HG03175 (cell line): ENCODE measurements around the gene C16orf46.
"Not testable (repeated sequence)": the region's sequence is repeated elsewhere in the genome, so short reads cannot be mapped to it uniquely, and the experiment has no call there.

Source experiments
- ATAC-seq: cut with Tn5 transposase; IDR thresholded peaks from one replicate; pipeline ENCODE4 v1.9.1; 2021; ENCODE audit warnings: mild to moderate bottlenecking, moderate library complexity; ENCODE audit not compliant: unreplicated experiment

The C16orf46 gene, protein sequence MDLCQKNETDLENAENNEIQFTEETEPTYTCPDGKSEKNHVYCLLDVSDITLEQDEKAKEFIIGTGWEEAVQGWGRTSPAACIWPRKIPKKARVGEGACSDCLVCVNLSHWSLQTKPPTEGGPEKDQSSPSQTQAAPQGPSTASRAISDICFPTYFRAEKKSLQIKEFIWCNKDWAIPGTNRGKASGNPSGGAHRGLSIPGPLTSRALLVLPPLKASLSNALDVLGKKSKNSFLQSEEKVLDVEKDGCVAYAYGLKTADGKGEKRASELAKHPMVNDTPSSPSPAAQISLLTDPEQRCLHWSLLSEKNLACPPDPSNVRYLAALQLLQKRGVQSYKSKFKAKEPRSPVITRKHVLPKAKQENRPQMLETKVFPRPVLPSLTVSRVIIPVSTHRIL

DNA sequence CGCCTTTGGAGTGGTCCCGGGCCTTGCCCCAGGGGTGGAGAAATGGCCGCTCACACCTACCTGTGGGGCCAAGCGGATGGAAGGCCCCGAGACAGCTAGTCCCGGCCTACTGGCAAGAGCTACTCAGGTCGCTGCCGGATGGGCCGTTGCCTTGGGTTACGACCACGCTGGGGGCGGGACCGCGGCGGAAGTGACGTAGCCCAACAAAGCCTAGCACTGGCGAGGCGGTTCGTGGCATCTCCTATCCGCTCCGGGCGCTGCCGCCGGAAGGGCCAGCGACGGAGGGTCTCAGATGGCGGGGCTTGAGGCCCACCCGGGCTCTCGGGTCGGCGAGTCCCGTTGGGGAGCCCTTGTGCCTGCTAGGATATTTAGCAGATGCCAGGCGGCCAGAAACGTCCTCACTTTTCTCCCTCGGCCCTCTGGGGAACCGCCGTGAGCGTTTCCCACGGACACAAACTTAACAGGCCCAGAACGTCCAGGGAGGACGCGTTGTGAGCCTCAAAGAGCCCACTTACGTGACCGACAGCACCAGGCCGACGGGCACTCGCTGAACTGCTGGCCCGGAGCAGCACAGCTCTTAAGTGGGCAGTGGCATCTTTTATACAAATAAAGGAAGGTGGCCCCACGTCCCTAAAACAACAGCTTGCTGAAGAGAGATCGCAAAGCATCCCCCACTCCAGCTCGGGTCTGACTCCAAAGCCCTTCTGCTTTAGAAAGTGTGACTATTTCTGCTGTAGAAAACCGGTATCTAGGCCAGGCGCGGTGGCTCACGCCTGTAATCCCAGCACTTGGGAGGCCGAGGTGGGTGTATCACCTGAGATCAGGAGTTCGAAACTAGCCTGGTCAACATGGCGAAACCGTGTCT is at the start of gene C16orf46:
Gene C16orf46 (minus strand): TSS at position 163 of the 865 bp plus-strand sequence. CDS start 13,283 bp downstream, outside the sequence.
- peak; percentile 97 for ATAC-seq

DNA sequence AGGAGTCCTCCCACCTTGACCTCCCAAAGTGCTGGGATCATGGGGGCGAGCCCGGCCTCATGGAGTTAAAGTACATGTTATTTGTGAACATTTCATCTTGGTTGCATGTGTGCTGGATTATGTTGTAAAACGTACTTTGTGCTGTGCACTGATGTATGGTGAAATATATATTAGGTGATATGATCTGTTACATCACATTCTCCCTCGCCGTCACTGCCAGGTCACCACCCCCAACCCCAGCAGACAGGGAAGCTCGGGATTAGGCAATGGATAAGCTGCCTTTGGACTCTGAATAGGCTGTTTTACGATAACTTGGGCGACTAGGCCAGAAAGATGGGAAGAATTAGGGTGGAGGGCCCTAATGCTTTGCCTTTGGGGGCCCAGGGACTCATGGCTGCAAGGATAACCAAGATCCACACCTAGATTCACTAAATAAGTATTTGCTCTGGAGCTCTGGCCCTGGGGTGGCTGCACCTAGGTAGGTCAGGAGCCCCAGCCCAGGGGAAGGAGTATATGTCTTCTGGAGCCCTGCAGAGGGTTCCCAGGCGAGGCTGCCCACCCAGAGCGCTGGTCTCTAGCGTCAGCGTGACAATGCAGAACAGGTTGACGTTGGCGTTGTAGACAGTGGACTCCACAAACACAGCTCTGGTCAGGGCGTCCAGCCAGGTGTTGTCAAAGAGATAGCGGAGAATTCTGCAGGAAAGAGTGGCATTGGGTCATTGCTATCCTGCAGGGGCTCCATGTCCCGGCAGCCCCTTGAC is 46.2 kb upstream of the C16orf46 start:
- no peak for ATAC-seq

DNA sequence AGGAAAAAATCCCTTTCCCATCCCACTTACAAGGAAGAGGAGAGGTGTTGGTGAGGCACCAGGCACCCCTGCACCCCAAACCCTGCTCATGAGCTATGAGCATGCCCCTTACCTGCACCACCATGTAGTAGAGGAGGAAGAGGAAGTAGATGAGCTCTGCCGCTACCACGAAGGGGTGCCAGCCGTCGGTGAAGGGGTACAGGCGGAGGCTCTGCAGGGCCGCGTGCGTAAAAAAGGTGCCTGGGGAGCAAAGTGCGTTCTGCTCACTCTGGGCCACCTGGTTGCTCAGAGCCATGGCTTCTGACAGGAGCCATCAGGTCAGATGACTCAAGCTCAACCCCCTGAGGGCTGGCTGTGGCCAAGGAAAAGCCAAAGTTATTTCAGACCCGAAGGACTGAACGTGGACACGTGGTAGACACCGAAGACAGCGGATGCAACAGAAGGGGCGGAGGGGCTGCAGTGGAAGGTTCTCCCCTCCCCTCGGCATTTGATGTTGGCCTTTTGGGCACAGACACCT is 44.5 kb upstream of the C16orf46 start:
- no peak for ATAC-seq

DNA sequence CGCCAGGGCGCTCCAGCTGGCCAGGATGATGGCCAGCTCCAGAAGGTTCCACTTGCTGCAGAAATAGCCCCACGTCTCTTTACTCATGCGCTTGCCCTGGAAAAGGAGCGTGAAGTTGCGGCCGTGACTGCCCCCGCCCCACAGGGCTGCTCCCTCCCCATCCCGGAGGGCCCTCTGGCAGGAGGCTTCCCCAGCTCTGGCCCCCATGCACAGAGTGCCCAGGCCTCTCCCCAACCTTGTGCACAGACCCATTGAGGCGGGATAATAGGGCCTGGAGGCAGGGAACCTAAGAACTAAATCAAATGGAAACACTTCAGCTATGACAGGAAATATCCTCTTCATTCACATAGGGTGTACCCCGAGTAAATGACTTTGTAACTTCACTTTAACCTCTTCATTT is 40.4 kb upstream of the C16orf46 start:
- ATAC-seq = no peak

DNA sequence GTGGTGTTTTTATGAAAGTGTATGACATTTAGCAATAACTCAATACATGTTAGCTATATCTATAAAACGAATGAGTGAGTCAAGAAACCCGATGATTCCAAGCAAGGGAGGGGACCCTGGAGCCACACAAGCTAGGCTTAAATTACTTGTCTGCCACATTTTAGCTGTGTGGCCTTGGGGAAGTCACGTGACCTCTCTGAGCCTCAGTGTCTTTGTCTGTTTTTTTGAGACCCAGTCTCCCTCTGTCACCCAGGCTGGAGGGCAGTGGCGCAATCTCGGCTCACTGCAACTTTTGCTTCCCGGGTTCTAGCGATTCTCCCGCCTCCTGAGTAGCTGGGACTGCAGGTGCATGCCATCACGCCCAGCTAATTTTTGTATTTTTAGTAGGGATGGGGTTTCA is 39.2 kb upstream of the C16orf46 start:
- no peak for ATAC-seq

DNA sequence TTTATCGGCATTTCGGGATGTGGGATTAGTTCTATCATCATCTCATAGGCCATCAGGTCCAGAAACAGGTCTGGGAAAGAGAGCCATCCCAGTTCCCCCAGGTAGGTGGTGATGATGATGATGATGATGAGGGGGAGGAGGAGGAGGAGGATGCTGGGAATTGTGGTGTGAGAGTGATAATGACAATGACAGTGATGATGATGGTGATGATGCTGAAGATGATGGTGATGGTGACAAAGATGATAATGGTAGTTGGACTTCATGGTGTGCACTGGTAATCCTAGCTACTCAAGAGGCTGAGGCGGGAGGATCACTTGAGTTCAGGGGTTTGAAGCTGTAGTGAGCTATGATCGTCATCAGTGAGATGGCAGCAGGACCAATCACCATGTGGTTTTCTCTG is 35.4 kb upstream of the C16orf46 start:
- no peak for ATAC-seq

DNA sequence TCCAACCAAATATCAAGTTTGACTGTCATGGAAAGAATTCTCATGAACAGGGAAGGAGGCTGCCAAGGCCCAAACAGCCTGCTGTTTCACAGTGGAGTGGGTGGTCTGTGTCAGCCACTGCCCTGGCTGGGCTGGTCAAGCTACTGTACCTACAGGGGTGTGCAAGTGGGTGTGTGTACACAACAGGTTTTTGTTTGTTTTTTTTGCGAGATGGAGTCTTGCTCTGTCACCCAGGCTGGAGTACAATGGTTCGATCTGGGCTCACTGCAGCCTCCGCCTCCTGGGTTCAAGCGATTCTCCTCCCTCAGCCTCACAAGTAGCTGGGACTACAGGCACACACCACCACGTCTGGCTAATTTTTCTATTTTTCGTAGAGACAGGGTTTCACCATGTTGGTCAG is 32.2 kb upstream of the C16orf46 start:
- not testable (repeated sequence) for ATAC-seq

DNA sequence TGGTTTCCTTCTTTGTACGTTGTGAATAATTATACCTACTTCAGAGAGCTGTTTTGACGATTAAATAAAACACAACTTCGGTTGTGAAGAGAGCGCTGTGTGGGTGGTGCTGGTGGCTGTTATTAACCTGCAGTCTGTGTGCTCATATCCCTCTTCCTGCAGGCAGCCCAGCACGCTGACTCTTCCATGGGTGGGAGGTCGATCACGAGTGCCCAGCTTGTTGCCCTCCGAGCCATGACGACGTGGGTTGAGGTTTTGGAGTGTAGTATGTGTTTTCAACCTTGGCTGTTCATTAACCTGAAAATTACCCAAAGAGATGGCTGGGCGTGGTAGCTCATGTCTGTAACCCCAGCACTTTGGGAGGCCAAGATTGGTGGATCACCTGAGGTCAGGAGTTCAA is 30.5 kb upstream of the C16orf46 start:
- ATAC-seq = no peak

DNA sequence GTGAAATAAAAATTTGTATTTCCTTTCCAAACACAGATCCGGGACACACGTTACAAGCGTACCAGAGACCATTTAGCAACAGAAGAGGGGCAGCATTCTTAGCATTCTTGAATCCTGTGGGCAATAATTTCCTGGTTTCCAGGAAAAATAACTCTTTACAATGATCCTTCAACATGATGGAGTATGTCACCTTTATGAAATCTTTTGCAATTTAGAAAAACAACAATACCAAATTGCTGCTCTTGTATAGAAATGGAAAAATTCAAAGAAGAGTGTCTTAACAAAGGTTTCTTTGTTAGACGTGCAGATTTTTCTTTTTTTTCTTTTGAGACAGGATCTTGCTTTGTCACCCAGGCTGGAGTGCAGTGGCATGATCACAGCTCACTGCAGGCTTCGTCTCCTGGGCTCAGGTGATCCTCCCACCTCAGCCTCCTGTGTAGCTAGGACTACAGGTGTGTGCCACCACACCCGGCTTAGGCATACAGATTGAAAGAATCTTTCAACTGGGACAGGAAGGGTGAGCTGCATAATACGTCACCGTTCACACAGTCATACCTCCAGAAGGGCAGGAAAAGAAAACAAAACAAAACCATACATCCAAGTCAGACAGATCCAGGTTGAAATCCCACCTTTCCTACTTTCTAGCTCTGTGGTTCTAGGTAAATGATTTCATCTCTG is 29.9 kb upstream of the C16orf46 start:
- ATAC-seq = no peak

DNA sequence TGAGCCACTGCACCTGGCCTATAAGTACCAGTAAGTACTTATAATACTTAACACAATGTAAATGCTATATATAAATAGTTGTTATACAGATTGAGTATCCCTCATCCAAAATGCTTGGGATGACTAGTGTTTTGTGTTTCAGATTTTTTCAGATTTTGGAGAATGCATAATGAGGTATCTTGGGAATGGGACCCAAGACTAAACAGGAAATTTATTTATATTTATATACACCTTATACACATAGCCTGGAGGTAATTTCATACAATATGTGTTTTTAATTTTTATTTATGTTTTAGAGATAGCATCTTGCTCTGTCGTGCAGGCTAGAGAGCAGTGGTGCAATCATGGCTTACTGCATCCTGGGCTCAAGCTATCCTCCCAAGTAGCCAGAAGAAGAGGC is 28.9 kb upstream of the C16orf46 start:
- ATAC-seq = no peak

DNA sequence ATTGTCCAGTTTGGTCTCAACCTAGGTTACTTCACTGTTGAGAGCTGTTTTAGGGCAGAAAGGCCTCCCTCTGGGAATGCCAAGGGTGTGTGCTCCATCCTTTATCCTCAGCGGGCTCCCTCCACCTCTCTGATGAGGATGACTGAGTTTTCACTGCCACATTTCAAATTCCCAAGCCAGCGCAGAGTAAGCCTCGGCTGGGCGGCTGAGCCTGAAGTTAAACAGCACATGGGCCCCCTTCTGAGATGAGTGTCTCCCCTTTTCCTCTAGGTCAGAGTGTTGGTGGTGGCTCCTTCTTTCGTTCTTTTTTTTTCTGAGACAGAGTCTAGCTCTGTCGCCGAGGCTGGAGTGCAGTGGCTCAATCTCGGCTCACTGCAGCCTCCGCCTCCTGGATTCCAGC is 24.7 kb upstream of the C16orf46 start:
- no peak for ATAC-seq

DNA sequence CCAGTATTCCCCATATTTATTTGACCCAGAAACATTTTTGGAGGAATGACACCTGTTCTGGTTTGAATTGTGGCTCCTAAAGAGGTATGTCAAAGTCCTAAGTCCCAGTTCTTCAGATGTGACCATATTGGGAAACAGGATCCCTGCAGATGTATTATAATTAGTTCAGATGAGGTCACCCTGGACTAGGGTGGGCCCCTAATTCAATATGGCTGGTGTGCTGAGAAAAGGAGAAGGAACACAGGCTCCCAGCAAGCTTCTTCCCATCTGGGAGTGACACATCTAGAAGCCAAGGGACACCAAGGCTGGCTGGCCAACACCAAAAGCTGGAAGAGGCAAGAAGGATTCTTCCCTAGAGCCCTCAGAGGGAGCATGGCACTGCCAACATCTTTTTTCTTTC is 22.9 kb upstream of the C16orf46 start:
- ATAC-seq = no peak

DNA sequence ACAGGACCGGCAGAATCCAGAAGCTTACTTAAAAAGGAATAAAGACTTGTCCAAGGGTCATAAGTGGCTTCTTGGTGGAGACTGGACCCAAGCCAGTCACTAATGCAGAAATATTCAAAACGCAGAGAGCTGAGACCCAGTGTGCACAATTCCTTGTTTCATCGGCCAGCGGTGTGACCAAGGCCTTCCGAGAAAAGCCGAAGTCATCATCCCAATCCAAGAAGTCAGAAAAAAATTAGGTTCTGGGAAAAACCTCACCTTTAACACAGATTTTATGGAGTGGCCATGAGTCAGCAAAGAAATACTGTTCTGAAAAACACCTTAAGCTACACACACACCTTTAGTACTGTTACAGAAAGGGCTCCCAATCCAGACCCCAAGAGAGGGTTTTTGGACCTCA is 20.2 kb upstream of the C16orf46 start:
- no peak for ATAC-seq

DNA sequence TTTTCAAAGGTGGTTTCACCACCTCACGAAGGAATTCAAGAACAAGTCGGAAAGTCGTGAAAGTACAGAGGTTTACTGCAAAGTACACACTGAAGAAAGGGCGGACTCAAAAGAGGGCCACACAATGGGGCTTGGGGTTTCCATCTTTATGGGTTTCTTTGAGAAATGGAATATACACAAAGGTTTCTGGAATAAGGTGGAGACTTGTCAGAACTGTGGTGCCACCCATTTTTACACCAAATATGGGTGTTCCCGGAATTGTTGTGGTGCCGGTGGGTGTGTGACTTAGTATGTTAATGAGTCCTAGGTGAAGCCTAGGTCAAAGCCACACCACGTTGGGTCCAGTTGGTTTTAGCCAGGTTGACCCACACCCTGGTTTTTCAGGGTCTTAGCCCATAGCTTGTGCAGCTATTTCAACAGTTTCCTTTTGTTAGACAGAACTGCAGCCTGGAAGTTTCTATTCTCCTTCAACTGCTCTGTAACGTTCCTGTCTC is 19.7 kb upstream of the C16orf46 start:
- no peak for ATAC-seq

DNA sequence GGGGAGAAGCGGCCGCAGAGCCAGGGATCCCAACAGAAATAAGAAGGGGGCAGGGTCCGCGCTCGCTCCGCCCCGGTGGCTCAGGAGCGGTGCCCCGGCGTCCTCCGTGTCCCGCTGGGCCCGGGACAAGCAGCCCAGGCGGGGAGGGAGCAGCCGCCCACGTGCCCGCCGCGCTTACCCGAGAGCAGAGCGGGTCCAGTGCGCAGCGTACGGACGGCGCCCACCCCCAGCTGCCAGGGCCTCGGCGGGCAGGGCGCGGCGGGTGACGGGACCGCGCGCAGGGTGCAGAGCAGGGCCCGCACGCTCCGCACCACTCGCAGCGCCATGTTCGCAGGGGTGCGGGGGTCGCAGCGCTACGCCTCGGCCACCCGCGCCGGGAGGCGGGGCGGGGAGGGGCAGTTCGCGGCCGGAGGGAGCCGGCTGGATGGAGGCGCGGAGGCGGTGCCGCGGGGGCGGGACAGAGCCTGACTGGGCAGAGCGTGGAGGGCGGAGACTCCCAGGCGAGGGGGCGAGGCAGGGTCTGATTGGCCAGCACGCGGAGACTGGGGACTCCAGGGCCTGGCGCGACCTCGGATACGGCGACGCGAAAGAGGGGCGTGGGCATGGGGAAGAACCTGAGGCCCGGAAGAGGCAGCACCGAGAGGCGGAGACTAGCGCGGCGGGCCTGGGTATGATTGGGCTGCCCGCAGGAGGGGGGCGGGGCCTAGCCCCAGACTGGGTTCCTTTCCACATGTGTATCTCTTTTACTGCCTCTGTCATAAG is 19.1 kb upstream of the C16orf46 start, which contains the start of gene GCSH:
Gene GCSH (minus strand): TSS at position 443 of the 762 bp plus-strand sequence. CDS start 117 bp downstream, at position 326.
- ATAC-seq = peak; percentile 98

DNA sequence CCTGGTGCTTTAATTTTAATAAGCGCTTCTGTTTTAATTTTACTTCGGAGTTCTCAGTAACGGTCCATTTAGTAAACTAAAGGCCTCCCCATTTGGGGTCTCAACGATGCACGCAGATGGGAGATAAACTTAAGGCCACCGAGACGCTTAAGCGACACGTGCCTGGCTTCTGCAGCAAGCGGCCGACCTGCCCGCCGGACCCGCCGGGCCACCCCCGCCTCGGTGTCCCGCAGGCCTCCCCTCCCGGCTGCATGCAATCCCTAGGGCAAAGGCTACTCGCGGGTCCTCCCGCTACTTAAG is 18.6 kb upstream of the C16orf46 start:
- peak; percentile 6 for ATAC-seq

DNA sequence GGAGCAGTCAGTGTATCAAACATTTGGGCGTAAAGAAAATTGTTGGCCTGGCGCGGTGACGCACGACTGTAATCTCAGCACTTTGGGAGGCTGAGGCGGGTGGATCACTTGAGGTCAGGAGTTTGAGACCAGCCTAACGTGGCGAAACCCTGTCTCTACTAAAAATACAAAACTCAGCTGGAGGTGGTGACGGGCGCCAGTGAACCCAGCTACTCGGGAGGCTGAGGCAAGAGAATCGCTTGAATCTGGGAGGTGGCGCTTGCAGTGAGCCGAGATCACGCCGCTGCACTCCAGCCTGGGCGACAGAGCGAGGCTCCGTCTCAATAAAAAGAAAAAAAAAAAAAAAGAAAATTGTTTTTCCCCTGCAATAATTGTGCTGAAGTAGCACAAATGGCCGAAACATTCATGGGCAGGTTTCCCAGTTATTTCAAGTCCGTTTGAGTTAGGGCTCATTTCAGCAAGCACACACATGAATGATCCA is 17.8 kb upstream of the C16orf46 start:
- ATAC-seq = no peak

DNA sequence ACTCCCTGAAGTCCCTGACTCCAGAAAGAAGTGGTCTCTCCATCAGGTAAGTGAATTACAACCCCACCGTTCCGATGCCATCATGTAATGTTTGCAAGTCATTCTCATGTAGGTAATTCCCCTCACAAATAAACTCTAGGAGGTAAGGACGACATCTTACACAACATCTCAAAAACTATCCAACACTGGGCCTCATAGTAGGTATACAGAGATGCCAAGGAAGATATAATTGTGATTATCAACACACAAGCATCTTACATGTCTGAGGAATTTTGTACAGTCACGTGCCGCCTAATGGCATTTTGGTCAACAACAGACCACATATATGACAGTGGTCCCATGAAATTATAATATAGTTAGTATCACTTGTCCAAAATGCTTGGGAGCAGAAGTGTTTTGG is 11.8 kb upstream of the C16orf46 start:
- no peak for ATAC-seq

DNA sequence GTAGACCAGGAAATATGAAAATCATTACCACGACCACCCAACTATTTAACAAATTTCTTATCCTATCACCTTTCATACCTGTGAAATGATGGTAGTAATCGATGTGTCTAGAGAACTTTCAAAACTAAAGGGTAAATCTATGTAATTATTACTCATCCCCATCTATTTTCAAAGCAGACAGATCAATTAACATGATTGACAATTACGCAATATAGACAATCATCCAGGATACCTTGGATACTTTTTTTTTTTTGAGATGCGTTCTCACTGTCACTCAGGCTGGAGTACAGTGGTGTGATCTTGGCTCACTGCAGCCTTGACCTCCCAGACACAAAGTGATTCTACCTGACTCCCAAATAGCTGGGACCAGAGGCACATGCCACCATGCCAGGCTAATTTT is 4.0 kb upstream of the C16orf46 start:
- ATAC-seq = no peak

DNA sequence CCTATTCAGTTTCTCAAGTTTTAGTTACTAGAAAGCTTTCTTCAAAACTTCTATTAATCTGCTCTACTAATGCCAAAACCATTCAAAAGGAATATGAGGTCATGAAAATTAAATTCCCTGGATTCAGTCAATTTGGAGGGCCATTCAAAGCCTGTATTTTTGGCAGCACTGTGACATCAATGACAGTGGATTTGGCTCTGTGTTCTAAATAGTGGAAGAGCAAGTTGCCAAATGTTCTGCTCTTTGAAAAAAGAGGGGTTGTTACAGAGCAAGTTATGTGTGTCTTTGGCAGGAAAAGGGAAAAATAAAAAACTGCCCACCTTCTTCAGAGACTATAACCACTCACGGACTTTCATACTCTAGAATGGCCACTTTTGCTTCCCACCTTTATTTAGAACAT is 3.2 kb upstream of the C16orf46 start:
- ATAC-seq = no peak
